ENCODE data around the gene CDK5R1. TPM values are rescaled to one million over a fixed set of nuclear protein-coding genes. Genes with fewer than 3 reads are reported as not detected.

CDK5R1 gene
- 10 to 100 TPM; 19.6 to 61.0 TPM for total RNA-seq
- 100 to 1,000 TPM; 115 to 129 TPM for polyA plus RNA-seq (ENCODE audit: insufficient read length in 2 of 2)
- long read RNA-seq, donor 1, full-length matches to known transcripts = 28 of 33 reads
- long read RNA-seq, donor 1, partial matches to known transcripts = 0 of 33 reads
- long read RNA-seq, donor 1, other reads (novel, unspliced or antisense) = 5 of 33 reads
- long read RNA-seq, donor 2, full-length matches to known transcripts = 11 of 11 reads
- long read RNA-seq, donor 2, partial matches to known transcripts = 0 of 11 reads
- long read RNA-seq, donor 2, other reads (novel, unspliced or antisense) = 0 of 11 reads
- long read RNA-seq, donor 3, full-length matches to known transcripts = 33 of 33 reads
- long read RNA-seq, donor 3, partial matches to known transcripts = 0 of 33 reads
- long read RNA-seq, donor 3, other reads (novel, unspliced or antisense) = 0 of 33 reads
- long read RNA-seq, donor 4, full-length matches to known transcripts = 1 of 1 reads
- long read RNA-seq, donor 4, partial matches to known transcripts = 0 of 1 reads
- long read RNA-seq, donor 4, other reads (novel, unspliced or antisense) = 0 of 1 reads

DNA sequence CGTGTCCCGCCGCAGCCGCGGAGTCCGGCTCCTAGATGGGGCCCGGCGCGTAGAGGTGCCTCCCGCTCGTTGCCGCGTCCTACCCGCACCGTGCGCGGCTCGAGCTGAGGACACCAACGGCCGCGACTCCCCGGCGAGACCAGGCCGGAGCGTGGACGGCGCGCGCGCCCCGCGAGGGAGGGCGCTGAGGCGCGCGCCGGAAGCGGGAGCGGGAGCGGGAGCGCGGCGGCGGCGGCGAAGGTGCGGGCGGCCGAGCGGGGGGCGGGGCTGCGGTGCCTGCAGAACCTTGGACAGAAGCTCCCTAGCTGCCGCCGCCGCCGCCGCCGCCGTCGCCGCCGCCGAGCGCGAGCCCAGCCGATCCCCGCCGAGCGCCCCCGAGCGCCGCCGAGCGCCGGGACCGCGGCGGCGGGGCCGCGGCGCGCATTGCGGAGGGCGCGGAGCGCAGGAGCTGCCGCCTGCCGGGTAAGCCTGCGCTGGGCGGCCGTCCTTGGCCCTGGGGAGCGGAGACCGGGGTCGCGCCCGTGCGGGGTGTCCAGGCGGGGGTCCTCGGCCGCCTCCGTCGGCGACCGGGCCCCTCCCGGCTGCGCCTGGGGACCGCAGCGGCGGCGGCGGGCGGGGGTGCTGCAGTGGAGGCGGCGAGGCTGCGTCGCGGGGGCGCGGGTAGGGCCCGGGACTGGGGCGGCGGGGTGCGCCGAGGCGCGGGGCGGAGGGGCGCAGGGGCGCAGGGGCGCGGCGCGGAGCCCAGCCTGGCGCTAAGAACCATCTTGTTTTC lies at the start of gene CDK5R1:
Gene CDK5R1 (plus strand): TSS at position 293 of the 772 bp plus-strand sequence. CDS start 628 bp downstream, outside the sequence.
- Histone ChIP-seq H3K4me1 (ENCODE audit: control insufficient read depth, insufficient read depth, low read length) (peaks cover 70% of the 10 kb centered on the region), H3K36me3 (ENCODE audit: control insufficient read depth, insufficient read depth, low read length) (peaks cover 43% of the 10 kb centered on the region), H3K4me3 (ENCODE audit: low read depth, low read length) (peak within 1 kb of the TSS; percentile 52), H3K27me3 (ENCODE audit: control insufficient read depth, insufficient read depth, low read length) (no peaks in the 10 kb centered on the region), H3K27ac (ENCODE audit: low read depth, low read length) (peak within 1 kb of the TSS; percentile 86), H3K9me3 (ENCODE audit: control insufficient read depth, insufficient read depth, low read length) (no peaks in the 10 kb centered on the region)
- under 1% methylated on average over 135 of the region's 135 CpGs for WGBS (ENCODE audit: insufficient coverage)
- DNase-seq (ENCODE audit: low read depth in 4 of 6, low spot score in 6 of 6) = peak in 5 of 6 donors; percentile 66 to 95 (median 74)

DNA sequence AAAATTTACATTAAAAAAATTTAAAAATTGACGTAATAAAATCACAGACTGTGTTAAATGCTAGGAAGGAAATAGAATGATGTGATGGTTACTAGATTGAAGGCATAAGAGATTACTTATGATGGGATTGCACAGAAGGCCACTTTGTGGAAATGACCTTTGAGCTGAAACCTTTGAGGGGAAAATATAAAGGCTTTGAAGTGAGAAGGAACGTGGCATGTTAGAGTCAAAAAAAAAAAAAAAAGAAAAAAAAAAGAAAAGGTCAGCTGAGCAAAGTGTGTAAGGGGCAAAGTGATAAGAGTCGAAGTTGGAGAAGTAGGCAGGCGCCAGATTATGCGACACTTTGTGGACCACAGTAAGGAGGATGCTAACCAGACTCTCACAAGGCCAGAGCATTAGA lies 46.1 kb upstream of the CDK5R1 start:
- 83% methylated on average over 4 of the region's 5 CpGs for WGBS (ENCODE audit: insufficient coverage)
- DNase-seq (ENCODE audit: low read depth in 4 of 6, low spot score in 6 of 6) = no peak
- no peak overlapping the region for H3K27ac ChIP-seq (ENCODE audit: low read depth, low read length)

DNA sequence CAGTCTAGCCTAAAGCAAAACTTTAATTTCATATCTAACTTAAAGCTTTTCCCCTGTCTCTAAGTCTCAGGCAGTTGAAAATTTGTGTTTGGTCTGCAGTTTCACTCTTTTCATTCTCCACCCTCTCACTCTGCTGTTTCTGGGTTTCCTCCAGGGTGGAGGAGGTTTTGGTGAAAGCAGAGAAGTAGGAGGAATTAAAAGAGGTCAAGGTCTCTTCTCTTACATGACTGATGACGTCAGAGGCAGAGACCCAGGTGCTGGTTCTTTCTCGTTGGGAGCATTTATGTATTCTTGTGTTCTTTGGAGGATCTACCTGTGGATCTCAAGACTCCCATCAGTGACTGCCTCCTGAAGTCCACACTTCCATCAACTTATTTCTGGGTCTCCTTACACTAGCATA lies 44.9 kb upstream of the CDK5R1 start:
- H3K36me3 ChIP-seq (ENCODE audit: control insufficient read depth, insufficient read depth, low read length) = no peaks in the 10 kb centered on the region
- DNase-seq (ENCODE audit: low read depth in 4 of 6, low spot score in 6 of 6) = no peak
- no peaks in the 10 kb centered on the region for H3K27me3 ChIP-seq (ENCODE audit: control insufficient read depth, insufficient read depth, low read length)
- H3K9me3 ChIP-seq (ENCODE audit: control insufficient read depth, insufficient read depth, low read length) = no peaks in the 10 kb centered on the region
- WGBS (ENCODE audit: insufficient coverage) = no CpG with 5 or more reads among the region's 2 CpGs
- H3K4me3 ChIP-seq (ENCODE audit: low read depth, low read length) = no peak overlapping the region
- H3K27ac ChIP-seq (ENCODE audit: low read depth, low read length) = no peak overlapping the region
- peaks cover 6% of the 10 kb centered on the region for H3K4me1 ChIP-seq (ENCODE audit: control insufficient read depth, insufficient read depth, low read length)

More for the DNA sequence above, 46.1 kb upstream of the CDK5R1 start:
- no peaks in the 10 kb centered on the region for H3K9me3 ChIP-seq (ENCODE audit: control insufficient read depth, insufficient read depth, low read length)
- H3K36me3 ChIP-seq (ENCODE audit: control insufficient read depth, insufficient read depth, low read length) = no peaks in the 10 kb centered on the region
- peaks cover 6% of the 10 kb centered on the region for H3K4me1 ChIP-seq (ENCODE audit: control insufficient read depth, insufficient read depth, low read length)
- no peaks in the 10 kb centered on the region for H3K27me3 ChIP-seq (ENCODE audit: control insufficient read depth, insufficient read depth, low read length)
- no peak overlapping the region for H3K4me3 ChIP-seq (ENCODE audit: low read depth, low read length)

DNA sequence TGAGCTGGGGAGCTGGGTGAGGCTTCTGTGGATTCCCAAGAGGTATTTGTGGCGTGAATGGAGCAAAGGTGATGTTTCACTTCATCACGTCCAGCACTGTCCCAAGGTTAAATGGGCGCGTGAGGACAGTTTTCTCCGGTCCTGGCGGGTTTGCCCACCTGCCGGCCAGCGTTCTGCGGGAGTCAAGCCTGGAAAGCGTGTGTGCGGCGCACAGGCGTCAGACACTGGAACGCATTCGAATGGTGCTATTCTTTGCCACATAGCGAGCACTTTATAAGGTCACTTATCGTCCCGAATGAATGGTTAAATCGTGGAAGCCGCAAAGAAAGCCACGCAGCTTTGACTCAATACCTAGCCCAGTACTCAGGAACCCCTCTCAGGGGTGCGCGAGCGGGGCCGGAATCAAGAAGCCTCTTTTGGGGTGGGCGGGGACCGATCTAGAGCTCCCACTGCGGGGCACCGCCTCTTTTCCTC lies 42.9 kb upstream of the CDK5R1 start:
- Histone ChIP-seq H3K4me1 (ENCODE audit: control insufficient read depth, insufficient read depth, low read length) (peaks cover 6% of the 10 kb centered on the region), H3K27me3 (ENCODE audit: control insufficient read depth, insufficient read depth, low read length) (no peaks in the 10 kb centered on the region), H3K27ac (ENCODE audit: low read depth, low read length) (peak overlapping the region; percentile 83), H3K36me3 (ENCODE audit: control insufficient read depth, insufficient read depth, low read length) (peaks cover 9% of the 10 kb centered on the region), H3K9me3 (ENCODE audit: control insufficient read depth, insufficient read depth, low read length) (no peaks in the 10 kb centered on the region), H3K4me3 (ENCODE audit: low read depth, low read length) (peak overlapping the region; percentile 93)
- DNase-seq (ENCODE audit: low read depth in 4 of 6, low spot score in 6 of 6) = no peak
- WGBS (ENCODE audit: insufficient coverage) = 13% methylated on average over 29 of the region's 29 CpGs

DNA sequence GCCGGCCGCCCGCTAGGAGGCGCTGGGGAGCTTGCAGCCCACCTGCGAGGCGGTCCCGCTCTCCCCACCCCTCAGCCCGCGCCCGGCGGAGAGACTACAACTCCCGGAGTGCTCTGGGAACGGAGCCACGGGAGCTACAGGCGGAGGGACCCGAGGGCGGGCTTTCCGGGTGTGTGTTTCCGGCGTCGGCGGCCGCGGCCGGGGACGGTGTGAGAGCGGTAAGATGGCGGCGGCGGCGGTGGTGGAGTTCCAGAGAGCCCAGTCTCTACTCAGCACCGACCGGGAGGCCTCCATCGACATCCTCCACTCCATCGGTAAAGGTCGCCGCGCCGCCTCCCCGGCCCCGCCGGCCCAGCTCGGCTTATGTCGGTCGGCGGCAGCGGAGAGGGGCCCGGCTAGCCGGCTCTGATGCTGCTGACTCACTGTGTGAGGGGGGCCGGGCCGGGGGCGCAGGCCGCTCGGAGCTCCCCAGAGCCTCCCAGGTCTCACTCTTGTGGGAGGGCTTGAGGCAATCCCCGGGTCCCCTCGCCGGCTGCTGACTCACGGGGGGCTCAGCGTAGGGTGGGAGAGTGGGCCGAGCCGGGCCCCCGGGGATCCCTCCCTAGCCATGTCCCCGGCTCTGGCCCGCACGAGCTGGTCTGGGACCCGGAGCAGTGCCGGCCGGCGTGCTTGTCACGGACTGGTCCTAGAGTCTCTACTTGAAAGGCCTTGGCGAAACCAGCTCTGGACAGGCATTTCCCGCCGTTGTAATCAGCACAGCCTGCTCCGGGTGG lies 42.3 kb upstream of the CDK5R1 start, which contains the start of gene PSMD11:
Gene PSMD11 (plus strand): TSS at position 210 of the 773 bp plus-strand sequence. CDS start 14 bp downstream, at position 224.
- Histone ChIP-seq H3K9me3 (ENCODE audit: control insufficient read depth, insufficient read depth, low read length) (no peaks in the 10 kb centered on the region), H3K27ac (ENCODE audit: low read depth, low read length) (peak within 1 kb of the TSS; percentile 83), H3K4me3 (ENCODE audit: low read depth, low read length) (peak within 1 kb of the TSS; percentile 93), H3K4me1 (ENCODE audit: control insufficient read depth, insufficient read depth, low read length) (peaks cover 6% of the 10 kb centered on the region), H3K27me3 (ENCODE audit: control insufficient read depth, insufficient read depth, low read length) (no peaks in the 10 kb centered on the region), H3K36me3 (ENCODE audit: control insufficient read depth, insufficient read depth, low read length) (peaks cover 13% of the 10 kb centered on the region)
- peak; percentile 87 to 99 (median 97) for DNase-seq (ENCODE audit: low read depth in 4 of 6, low spot score in 6 of 6)
- under 1% methylated on average over 74 of the region's 74 CpGs for WGBS (ENCODE audit: insufficient coverage)

DNA sequence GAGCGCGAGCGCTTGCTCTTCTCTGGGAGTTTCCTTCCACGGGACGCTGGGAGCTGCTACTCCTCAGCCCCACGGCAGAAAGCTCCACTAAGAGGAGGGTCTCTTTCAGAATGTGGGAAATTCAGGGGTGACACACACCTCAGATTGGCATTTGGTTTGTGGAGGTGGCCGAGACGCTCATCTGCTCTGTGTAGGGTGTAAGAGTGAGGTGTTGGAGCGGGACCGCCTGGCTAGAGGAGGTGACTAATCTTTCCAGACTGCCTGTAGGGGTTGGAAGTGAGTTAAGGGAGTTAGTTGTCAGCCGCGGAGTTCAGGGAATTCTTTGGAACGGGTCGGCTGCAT lies 41.7 kb upstream of the CDK5R1 start:
- 0% methylated on average over 10 of the region's 14 CpGs for WGBS (ENCODE audit: insufficient coverage)
- peaks cover 15% of the 10 kb centered on the region for H3K36me3 ChIP-seq (ENCODE audit: control insufficient read depth, insufficient read depth, low read length)

DNA sequence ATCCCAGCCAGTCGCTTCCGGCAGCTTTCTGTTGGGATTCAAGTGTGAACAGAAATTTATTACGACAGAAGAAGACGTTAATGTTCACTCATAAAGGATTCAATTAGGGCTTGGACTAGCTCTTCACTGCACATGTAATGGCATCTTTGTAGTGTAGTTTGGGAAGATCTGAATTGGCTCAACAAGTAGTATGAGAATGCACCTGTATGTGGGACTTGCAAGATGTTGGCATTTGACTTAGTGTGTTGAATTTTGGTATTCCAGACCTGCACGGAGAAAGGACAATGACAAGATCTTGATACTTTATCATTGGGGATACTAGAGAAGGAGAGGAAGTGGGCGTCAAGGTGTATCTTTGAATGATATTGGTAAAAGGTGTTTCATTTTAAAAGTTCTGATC lies 41.3 kb upstream of the CDK5R1 start:
- H3K36me3 ChIP-seq (ENCODE audit: control insufficient read depth, insufficient read depth, low read length) = peaks cover 17% of the 10 kb centered on the region
- H3K4me3 ChIP-seq (ENCODE audit: low read depth, low read length) = peak overlapping the region; percentile 93
- DNase-seq (ENCODE audit: low read depth in 4 of 6, low spot score in 6 of 6) = peak in 1 of 6 donors; percentile 2
- no peaks in the 10 kb centered on the region for H3K9me3 ChIP-seq (ENCODE audit: control insufficient read depth, insufficient read depth, low read length)
- H3K4me1 ChIP-seq (ENCODE audit: control insufficient read depth, insufficient read depth, low read length) = peaks cover 6% of the 10 kb centered on the region
- 4% methylated on average over 3 of the region's 6 CpGs for WGBS (ENCODE audit: insufficient coverage)
- H3K27me3 ChIP-seq (ENCODE audit: control insufficient read depth, insufficient read depth, low read length) = no peaks in the 10 kb centered on the region
- no peak overlapping the region for H3K27ac ChIP-seq (ENCODE audit: low read depth, low read length)

More for the DNA sequence above, 41.7 kb upstream of the CDK5R1 start:
- peak overlapping the region; percentile 93 for H3K4me3 ChIP-seq (ENCODE audit: low read depth, low read length)
- peak in 3 of 6 donors; percentile 3 to 49 (median 40) for DNase-seq (ENCODE audit: low read depth in 4 of 6, low spot score in 6 of 6)
- no peaks in the 10 kb centered on the region for H3K27me3 ChIP-seq (ENCODE audit: control insufficient read depth, insufficient read depth, low read length)
- H3K27ac ChIP-seq (ENCODE audit: low read depth, low read length) = peak overlapping the region; percentile 83
- H3K9me3 ChIP-seq (ENCODE audit: control insufficient read depth, insufficient read depth, low read length) = no peaks in the 10 kb centered on the region
- H3K4me1 ChIP-seq (ENCODE audit: control insufficient read depth, insufficient read depth, low read length) = peaks cover 6% of the 10 kb centered on the region

DNA sequence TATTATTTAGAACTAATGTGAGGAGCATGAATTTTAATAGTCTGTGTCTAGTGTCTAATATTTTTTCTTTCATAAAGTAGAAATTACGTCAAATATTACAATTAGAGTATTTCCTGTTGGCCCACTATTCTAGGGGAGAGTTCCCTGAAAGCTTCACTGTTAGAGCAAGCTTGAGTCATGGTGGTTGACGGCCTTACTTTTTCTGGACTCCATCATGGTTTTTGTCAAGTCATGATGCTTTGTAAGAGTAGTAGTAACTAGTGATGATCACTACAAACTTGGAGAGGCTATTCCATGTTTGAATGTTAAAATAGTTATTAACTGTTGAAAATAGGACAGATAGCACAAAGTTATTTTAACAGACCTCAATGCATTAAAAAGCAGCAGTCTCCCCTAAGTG lies 40.8 kb upstream of the CDK5R1 start:
- WGBS (ENCODE audit: insufficient coverage) = 92% methylated on average over 1 of the region's 2 CpGs
- no peaks in the 10 kb centered on the region for H3K27me3 ChIP-seq (ENCODE audit: control insufficient read depth, insufficient read depth, low read length)
- H3K36me3 ChIP-seq (ENCODE audit: control insufficient read depth, insufficient read depth, low read length) = peaks cover 17% of the 10 kb centered on the region
- no peak overlapping the region for H3K27ac ChIP-seq (ENCODE audit: low read depth, low read length)
- no peaks in the 10 kb centered on the region for H3K9me3 ChIP-seq (ENCODE audit: control insufficient read depth, insufficient read depth, low read length)
- H3K4me3 ChIP-seq (ENCODE audit: low read depth, low read length) = no peak overlapping the region
- peaks cover 6% of the 10 kb centered on the region for H3K4me1 ChIP-seq (ENCODE audit: control insufficient read depth, insufficient read depth, low read length)
- DNase-seq (ENCODE audit: low read depth in 4 of 6, low spot score in 6 of 6) = no peak

DNA sequence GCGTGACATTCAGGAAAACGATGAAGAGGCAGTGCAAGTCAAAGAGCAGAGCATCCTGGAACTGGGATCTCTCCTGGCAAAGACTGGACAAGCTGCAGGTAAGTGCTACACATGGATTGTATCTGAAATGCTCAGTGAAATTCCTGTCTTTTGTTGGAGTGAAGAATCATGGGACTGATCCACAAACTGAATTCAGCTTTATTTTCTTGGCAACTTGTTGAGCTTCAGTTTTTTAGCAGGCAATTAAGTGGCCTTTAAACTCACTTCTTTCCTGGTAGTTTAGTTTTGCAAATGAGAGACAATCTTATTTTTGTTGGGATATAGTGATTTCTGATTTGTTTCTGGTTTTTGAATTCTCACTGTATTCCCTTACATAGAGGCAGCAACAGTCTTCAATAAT lies 39.8 kb upstream of the CDK5R1 start:
- no peak for DNase-seq (ENCODE audit: low read depth in 4 of 6, low spot score in 6 of 6)
- Histone ChIP-seq H3K9me3 (ENCODE audit: control insufficient read depth, insufficient read depth, low read length) (no peaks in the 10 kb centered on the region), H3K4me1 (ENCODE audit: control insufficient read depth, insufficient read depth, low read length) (peaks cover 6% of the 10 kb centered on the region), H3K4me3 (ENCODE audit: low read depth, low read length) (no peak overlapping the region), H3K27ac (ENCODE audit: low read depth, low read length) (no peak overlapping the region), H3K36me3 (ENCODE audit: control insufficient read depth, insufficient read depth, low read length) (peaks cover 22% of the 10 kb centered on the region), H3K27me3 (ENCODE audit: control insufficient read depth, insufficient read depth, low read length) (no peaks in the 10 kb centered on the region)
- 80% methylated on average over 2 of the region's 2 CpGs for WGBS (ENCODE audit: insufficient coverage)

Measured in spinal cord (tissue), 10 donors.